IgD-negative memory B cell (primary cell): ENCODE data around the gene NOS1AP. TPM values are rescaled to one million over a fixed set of nuclear protein-coding genes. Genes with fewer than 3 reads are reported as not detected.

ENCODE experiments used
- H3K27ac Mint-ChIP-seq, 3 donors: one replicate each; pipeline ENCODE4 v1.8.0; 2020 to 2022; ENCODE audit warnings: mild to moderate bottlenecking in 3 of 3, mixed read lengths in 3 of 3, moderate library complexity in 1 of 3
- H3K27me3 Mint-ChIP-seq: one replicate; pipeline ENCODE4 v1.8.0; 2021; ENCODE audit warnings: mixed read lengths
- H3K36me3 Mint-ChIP-seq: one replicate; pipeline ENCODE4 v1.8.0; 2020; ENCODE audit warnings: mild to moderate bottlenecking, mixed read lengths
- H3K4me1 Mint-ChIP-seq, 3 donors: one replicate each; pipeline ENCODE4 v1.8.0; 2020 to 2022; ENCODE audit warnings: mixed read lengths in 3 of 3, mild to moderate bottlenecking in 1 of 3
- H3K4me3 Mint-ChIP-seq, 4 donors: one replicate each; pipeline ENCODE4 v1.8.0; 2020 to 2022; ENCODE audit warnings: mild to moderate bottlenecking in 4 of 4, mixed read lengths in 4 of 4, moderate library complexity in 3 of 4
- H3K9me3 Mint-ChIP-seq, 3 donors: one replicate each; pipeline ENCODE4 v1.8.0; 2020 to 2021; ENCODE audit warnings: mixed read lengths in 3 of 3, mild to moderate bottlenecking in 1 of 3
- polyA plus RNA-seq: library from polyadenylated mRNA; unstranded; fragments of 300-500 nt; fragmentation: Illumina TruSeq; gene quantifications from one replicate; pipeline ENCODE4 v1.2.3, GENCODE V29; 2021

NOS1AP gene
- polyA plus RNA-seq, 1 donor from 2014 or later = not detected

- no peaks in the 10 kb centered on the region for H3K36me3 Mint-ChIP-seq
- peaks cover 0 to 2% (median 0%) of the 10 kb centered on the region in 3 donors for H3K9me3 Mint-ChIP-seq
- peaks cover 0 to 1% (median 0%) of the 10 kb centered on the region in 3 donors for H3K4me1 Mint-ChIP-seq
- H3K4me3 Mint-ChIP-seq = no peak overlapping the region
- H3K27me3 Mint-ChIP-seq = peaks cover 13% of the 10 kb centered on the region
- H3K27ac Mint-ChIP-seq = no peak overlapping the region
Observed at GRCh38 chr1:162240577-162240976, 171.1 kb downstream of the NOS1AP start.

- H3K4me1 Mint-ChIP-seq = peaks cover 0 to 1% (median 0%) of the 10 kb centered on the region in 3 donors
- no peak overlapping the region for H3K27ac Mint-ChIP-seq
- H3K36me3 Mint-ChIP-seq = no peaks in the 10 kb centered on the region
- no peak overlapping the region for H3K4me3 Mint-ChIP-seq
- H3K27me3 Mint-ChIP-seq = peaks cover 15% of the 10 kb centered on the region
- peaks cover 0 to 2% (median 0%) of the 10 kb centered on the region in 3 donors for H3K9me3 Mint-ChIP-seq
Observed at GRCh38 chr1:162242804-162243203, 173.3 kb downstream of the NOS1AP start.

GRCh38 chr1:162248854-162249535 lies 179.5 kb downstream of the NOS1AP start:
- H3K9me3 Mint-ChIP-seq = peaks cover 0 to 2% (median 0%) of the 10 kb centered on the region in 3 donors
- peaks cover 4% of the 10 kb centered on the region for H3K27me3 Mint-ChIP-seq
- H3K4me3 Mint-ChIP-seq = no peak overlapping the region
- no peak overlapping the region for H3K27ac Mint-ChIP-seq
- no peaks in the 10 kb centered on the region for H3K36me3 Mint-ChIP-seq
- no peaks in the 10 kb centered on the region for H3K4me1 Mint-ChIP-seq

GRCh38 chr1:162250004-162250730 lies 180.7 kb downstream of the NOS1AP start:
- Mint-ChIP-seq H3K27ac (no peak overlapping the region), H3K27me3 (peaks cover 11% of the 10 kb centered on the region), H3K4me3 (no peak overlapping the region), H3K4me1 (no peaks in the 10 kb centered on the region), H3K9me3 (no peaks in the 10 kb centered on the region), H3K36me3 (no peaks in the 10 kb centered on the region)

GRCh38 chr1:162251102-162251501 lies 181.6 kb downstream of the NOS1AP start:
- Mint-ChIP-seq H3K36me3 (no peaks in the 10 kb centered on the region), H3K27ac (no peak overlapping the region), H3K27me3 (peaks cover 11% of the 10 kb centered on the region), H3K4me3 (no peak overlapping the region), H3K4me1 (no peaks in the 10 kb centered on the region), H3K9me3 (no peaks in the 10 kb centered on the region)

- Mint-ChIP-seq H3K4me1 (no peaks in the 10 kb centered on the region), H3K9me3 (no peaks in the 10 kb centered on the region), H3K36me3 (no peaks in the 10 kb centered on the region), H3K27ac (no peak overlapping the region), H3K27me3 (peaks cover 14% of the 10 kb centered on the region), H3K4me3 (no peak overlapping the region)
Observed at GRCh38 chr1:162252214-162252613, 182.7 kb downstream of the NOS1AP start.

GRCh38 chr1:162253790-162254189 lies 184.3 kb downstream of the NOS1AP start:
- H3K27me3 Mint-ChIP-seq = peaks cover 14% of the 10 kb centered on the region
- no peaks in the 10 kb centered on the region for H3K4me1 Mint-ChIP-seq
- no peaks in the 10 kb centered on the region for H3K9me3 Mint-ChIP-seq
- H3K36me3 Mint-ChIP-seq = no peaks in the 10 kb centered on the region
- no peak overlapping the region for H3K4me3 Mint-ChIP-seq
- H3K27ac Mint-ChIP-seq = no peak overlapping the region

GRCh38 chr1:162256287-162256686 lies 186.8 kb downstream of the NOS1AP start:
- H3K27me3 Mint-ChIP-seq = peaks cover 14% of the 10 kb centered on the region
- peaks cover 0 to 2% (median 0%) of the 10 kb centered on the region in 3 donors for H3K9me3 Mint-ChIP-seq
- H3K4me3 Mint-ChIP-seq = no peak overlapping the region
- H3K36me3 Mint-ChIP-seq = no peaks in the 10 kb centered on the region
- H3K27ac Mint-ChIP-seq = no peak overlapping the region
- H3K4me1 Mint-ChIP-seq = no peaks in the 10 kb centered on the region

GRCh38 chr1:162258394-162258793 lies 188.9 kb downstream of the NOS1AP start:
- Mint-ChIP-seq H3K36me3 (no peaks in the 10 kb centered on the region), H3K9me3 (peaks cover 0 to 2% (median 0%) of the 10 kb centered on the region in 3 donors), H3K27ac (no peak overlapping the region), H3K4me3 (no peak overlapping the region), H3K27me3 (peaks cover 12% of the 10 kb centered on the region), H3K4me1 (no peaks in the 10 kb centered on the region)

- Mint-ChIP-seq H3K4me3 (no peak overlapping the region), H3K9me3 (peaks cover 0 to 2% (median 0%) of the 10 kb centered on the region in 3 donors), H3K27me3 (peaks cover 5% of the 10 kb centered on the region), H3K4me1 (no peaks in the 10 kb centered on the region), H3K36me3 (no peaks in the 10 kb centered on the region), H3K27ac (no peak overlapping the region)
Observed at GRCh38 chr1:162259894-162260455, 190.5 kb downstream of the NOS1AP start.

GRCh38 chr1:162264108-162264507 lies 194.6 kb downstream of the NOS1AP start:
- no peaks in the 10 kb centered on the region for H3K36me3 Mint-ChIP-seq
- no peak overlapping the region for H3K4me3 Mint-ChIP-seq
- peaks cover 0 to 3% (median 2%) of the 10 kb centered on the region in 3 donors for H3K9me3 Mint-ChIP-seq
- H3K27ac Mint-ChIP-seq = no peak overlapping the region
- peaks cover 1% of the 10 kb centered on the region for H3K27me3 Mint-ChIP-seq
- no peaks in the 10 kb centered on the region for H3K4me1 Mint-ChIP-seq

GRCh38 chr1:162265983-162266382 lies 196.5 kb downstream of the NOS1AP start:
- Mint-ChIP-seq H3K27me3 (peaks cover 3% of the 10 kb centered on the region), H3K4me1 (no peaks in the 10 kb centered on the region), H3K36me3 (no peaks in the 10 kb centered on the region), H3K4me3 (no peak overlapping the region), H3K9me3 (peaks cover 0 to 3% (median 2%) of the 10 kb centered on the region in 3 donors), H3K27ac (no peak overlapping the region)

- Mint-ChIP-seq H3K4me1 (no peaks in the 10 kb centered on the region), H3K36me3 (peaks cover 1% of the 10 kb centered on the region), H3K4me3 (no peak overlapping the region), H3K9me3 (peaks cover 0 to 3% (median 0%) of the 10 kb centered on the region in 3 donors), H3K27me3 (peaks cover 3% of the 10 kb centered on the region), H3K27ac (no peak overlapping the region)
Observed at GRCh38 chr1:162270016-162270770, 200.7 kb downstream of the NOS1AP start.

- Mint-ChIP-seq H3K4me3 (no peak overlapping the region), H3K4me1 (no peaks in the 10 kb centered on the region), H3K36me3 (peaks cover 1% of the 10 kb centered on the region), H3K27ac (peak overlapping the region in 1 of 3 donors; percentile 18), H3K27me3 (peaks cover 6% of the 10 kb centered on the region), H3K9me3 (no peaks in the 10 kb centered on the region)
Observed at GRCh38 chr1:162271972-162272371, 202.5 kb downstream of the NOS1AP start.

- no peak overlapping the region for H3K4me3 Mint-ChIP-seq
- peaks cover 1% of the 10 kb centered on the region for H3K36me3 Mint-ChIP-seq
Observed at GRCh38 chr1:162272419-162272818, 202.9 kb downstream of the NOS1AP start.

More at GRCh38 chr1:162272419-162272818, 202.9 kb downstream of the NOS1AP start:
- Mint-ChIP-seq H3K27ac (peak overlapping the region in 1 of 3 donors; percentile 18), H3K9me3 (no peaks in the 10 kb centered on the region), H3K27me3 (peaks cover 6% of the 10 kb centered on the region), H3K4me1 (no peaks in the 10 kb centered on the region)
